NCI-H345 treated with DMSO at 0.1 percent for 48 hours (cell line): Measurements from ENCODE around the gene KIT.
"Not testable (repeated sequence)": the region's sequence is repeated elsewhere in the genome, so short reads cannot be mapped to it uniquely, and the experiment has no call there.

Source experiments
- DNase-seq: peaks from one replicate; lab custom pipeline; 2025; ENCODE audit not compliant: unreplicated experiment; lab: John Stamatoyannopoulos, UW

The KIT gene

DNA sequence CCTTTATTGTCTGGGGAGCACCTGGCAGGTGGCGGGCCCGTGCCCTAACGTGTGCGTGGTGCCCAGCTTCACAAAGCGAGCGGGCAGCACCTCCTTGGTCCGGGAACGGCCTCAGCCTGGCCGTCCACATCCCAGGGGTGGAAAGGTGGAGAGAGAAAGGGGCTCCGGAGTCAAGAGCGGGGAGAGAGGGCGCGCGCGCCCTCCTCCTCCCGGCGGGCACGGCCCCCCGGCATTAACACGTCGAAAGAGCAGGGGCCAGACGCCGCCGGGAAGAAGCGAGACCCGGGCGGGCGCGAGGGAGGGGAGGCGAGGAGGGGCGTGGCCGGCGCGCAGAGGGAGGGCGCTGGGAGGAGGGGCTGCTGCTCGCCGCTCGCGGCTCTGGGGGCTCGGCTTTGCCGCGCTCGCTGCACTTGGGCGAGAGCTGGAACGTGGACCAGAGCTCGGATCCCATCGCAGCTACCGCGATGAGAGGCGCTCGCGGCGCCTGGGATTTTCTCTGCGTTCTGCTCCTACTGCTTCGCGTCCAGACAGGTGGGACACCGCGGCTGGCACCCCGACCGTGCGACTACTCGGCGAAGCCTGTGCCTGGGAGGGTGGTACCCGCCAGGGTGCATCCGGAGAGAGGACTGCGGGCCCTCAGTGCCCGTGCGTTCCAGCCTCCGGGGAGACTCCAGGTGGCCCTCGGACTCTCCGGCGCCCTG lies at the start of gene KIT:
Gene KIT, plus strand, starts transcription at position 407 of the 701 bp plus-strand sequence. Its CDS starts 58 bp downstream, at position 465.
- DNase-seq: peak; percentile 64

DNA sequence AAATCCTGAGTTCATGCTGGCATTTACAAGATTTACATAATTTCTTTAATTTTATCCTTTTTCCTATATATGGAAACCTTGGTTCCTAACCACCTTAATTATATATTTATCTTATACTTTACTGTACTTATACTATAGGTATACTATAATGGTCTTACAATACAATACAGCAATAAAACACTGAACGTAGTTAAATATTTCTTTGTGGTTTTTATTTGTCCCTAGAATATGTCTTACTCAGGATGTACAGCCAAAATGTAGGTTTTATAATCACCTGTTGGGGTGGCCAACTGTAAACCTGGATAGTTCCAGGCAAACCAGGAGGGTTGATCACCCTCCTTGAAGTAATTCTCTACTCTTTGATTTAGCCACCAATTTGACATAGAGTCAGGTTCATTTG lies 48.4 kb upstream of the KIT start:
- no peak for DNase-seq

DNA sequence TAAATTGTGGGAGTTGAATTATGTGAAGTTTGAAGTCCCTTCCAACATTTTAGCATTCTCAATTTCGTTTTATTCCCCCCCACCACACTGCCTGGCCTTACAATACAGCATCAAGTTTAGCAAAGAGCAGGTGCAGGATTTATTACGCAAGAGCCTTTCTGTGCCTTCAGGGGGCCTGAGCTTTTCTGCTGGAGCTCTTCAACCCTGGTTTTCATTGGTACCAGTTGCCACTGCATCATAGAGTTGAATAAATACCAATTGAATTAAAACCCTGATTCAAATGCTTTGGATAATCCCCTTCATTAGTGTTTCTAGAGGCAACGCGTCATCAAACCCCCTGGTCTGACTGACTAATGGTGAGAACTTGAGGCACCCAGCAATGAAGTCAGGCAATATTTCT lies 43.6 kb upstream of the KIT start:
- DNase-seq: peak; percentile 52

DNA sequence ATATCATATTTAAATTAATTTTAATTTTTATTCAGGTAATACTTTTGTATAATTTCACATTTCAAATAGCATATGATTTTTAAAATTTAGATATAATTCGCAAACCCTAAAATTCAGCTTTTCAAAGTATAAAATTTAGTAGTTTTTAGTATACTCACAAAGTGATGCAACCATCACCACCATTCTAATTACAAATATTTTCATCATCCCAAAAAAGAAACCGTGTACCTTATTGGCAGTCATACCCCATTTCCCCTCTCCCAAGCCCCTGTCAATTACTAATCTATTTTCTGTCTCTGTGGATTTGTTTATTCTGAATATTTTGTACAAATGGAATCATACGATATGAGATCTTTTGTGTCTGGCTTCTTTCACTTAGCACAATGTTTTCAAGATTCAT lies 37.0 kb upstream of the KIT start:
- no peak for DNase-seq

DNA sequence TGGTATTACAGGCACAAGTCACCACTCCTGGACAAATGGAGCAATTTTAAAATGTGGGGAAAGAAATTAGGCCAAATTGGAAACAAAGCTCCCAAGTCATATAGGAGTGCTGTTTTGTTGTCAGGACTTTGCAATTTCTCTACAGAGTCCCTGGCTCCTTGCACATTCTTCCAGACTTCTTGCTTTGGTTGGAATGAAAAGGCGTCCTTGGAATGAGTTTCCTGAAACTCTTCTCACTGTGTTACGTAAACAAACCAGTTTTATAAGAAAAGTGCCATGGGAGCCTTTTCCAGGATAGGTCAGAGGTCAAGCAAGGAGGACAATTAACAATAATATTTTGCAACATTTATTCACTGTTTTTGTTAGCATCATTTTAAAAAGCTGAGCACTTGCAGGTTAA lies 32.4 kb upstream of the KIT start:
- no peak for DNase-seq

DNA sequence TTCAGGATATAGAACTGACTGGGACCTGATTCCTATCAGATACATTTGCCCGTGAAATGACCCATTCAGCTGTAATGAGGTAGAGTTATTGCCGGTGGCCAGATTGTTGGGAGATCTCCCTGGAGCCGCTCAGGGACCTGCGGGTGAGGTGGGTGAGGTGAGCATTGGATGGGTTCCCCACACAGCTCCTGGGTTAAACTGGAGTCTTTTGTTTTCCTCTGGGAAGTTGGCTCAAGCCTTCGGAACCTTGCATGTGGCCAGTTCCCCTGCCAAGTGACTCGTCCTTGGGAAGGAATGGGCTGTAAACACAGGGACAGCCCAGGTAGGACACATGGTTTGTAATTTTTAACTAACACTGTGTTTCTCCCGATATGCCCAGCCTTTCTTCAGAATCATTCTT lies 31.6 kb upstream of the KIT start:
- DNase-seq: no peak

DNA sequence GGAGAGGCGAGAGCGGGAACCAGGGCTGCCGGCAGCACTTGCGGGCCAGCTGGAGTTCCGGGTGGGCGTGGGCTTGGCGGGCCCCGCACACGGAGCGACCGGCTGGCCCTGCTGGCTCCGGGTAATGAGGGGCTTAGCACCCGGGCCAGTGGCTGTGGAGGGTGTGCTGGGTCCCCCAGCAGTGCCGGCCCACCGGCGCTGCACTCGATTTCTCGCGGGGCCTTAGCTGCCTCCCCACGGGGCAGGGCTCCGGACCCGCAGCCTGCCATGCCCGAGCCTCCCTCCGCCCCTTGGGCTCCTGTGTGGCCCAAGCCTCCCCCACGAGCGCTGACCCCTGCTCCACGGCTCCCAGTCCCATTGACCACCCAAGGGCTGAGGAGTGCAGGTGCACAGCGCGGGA lies 25.2 kb upstream of the KIT start:
- no peak for DNase-seq

DNA sequence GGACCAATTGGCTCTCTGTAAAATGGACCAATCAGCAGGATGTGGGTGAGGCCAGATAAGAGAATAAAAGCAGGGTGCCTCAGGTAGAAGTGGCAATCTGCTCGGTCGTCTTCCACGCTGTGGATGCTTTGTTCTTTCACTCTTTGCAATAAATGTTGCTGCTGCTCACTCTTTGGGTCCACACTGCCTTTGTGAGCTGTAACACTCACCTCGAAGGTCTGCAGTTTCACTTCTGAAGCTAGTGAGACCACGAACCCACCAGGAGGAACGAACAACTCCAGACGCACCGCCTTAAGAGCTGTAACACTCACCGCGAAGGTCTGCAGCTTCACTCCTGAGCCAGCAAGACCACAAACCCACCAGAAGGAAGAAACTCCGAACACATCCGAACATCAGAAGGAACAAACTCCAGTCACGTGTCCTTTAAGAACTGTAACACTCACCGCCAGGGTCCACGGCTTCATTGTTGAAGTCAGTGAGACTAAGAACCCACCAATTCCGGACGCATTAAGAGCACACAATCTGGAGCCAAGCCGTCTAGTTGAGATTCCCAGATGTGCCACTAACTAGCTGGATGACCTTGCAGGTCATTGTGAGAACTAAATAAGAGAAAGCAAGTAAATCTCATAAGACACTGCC lies 24.5 kb upstream of the KIT start:
- not testable (repeated sequence) for DNase-seq

DNA sequence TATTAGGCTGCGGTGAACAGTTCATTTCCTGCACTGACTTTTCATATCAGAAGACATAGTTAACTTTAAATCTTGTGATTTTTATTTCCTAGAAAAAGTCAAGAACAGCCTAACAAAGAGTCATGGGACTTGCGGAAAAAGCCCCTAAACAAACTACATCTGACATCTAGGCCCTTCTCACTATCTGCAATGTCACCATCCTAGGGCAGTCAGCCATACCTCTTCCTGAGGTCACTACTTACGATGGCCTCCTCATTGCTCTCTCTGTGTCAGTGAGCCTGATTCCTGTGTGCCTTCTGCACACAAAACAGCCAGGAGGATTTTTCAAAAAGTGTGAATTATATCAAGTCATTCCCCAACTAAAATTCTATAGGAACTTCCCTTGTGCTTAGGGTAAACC lies 22.4 kb upstream of the KIT start:
- DNase-seq: no peak

DNA sequence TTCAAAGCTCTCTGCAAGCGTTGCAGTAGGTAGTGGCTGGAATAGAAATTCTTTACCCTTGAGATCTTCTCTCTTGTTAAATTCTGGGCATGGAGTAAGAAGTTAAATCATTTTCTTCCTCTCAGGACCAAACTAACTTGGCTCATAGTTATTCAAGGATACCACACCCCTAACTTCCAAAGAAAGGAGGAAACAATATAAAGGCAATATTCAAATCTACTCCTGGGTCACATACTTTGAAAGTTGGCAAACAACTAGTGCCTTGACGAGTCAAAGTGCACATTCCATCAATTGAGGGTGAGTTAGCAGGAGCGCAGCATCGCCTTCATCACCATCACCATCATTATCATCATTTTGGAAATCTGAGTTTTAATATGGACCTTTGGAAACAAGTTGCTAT lies 20.4 kb upstream of the KIT start:
- DNase-seq: no peak

DNA sequence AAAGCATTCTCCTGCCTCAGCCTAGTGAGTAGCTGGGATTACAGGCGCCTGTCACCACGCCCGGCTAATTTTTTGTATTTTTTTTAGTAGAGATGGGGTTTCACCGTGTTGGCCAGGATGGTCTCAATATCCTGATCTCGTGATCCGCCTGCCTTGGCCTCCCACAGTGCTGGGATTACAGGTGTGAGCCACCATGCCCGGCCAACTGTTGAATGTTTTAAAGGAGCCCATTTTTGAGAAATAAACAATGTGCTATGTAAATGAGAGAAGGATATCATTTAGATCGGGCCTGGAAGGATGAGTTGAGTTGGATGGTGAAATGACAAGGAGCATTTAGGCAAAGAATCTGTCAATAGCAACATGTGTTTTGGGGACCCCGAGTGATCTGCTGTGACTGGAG lies 16.7 kb upstream of the KIT start:
- DNase-seq: not testable (repeated sequence)

DNA sequence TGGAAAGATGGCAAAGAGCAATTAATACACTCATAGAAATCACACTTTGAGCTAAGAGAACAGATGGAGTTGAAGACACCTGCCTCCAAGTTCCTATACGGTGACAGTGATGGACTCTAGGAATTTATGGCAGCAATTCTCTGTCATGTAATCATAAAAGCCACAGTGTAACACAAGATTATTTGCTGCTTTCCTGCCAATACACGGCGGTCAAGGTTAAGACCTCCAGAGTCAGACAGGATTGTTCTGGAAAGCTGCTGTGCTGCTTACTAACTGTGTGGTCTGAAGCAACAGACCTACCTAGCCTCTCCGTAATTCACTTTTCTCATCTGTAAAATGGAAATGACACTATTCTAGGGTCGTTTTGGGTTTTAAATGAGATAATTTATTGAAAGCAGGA lies 14.6 kb upstream of the KIT start:
- DNase-seq: no peak

DNA sequence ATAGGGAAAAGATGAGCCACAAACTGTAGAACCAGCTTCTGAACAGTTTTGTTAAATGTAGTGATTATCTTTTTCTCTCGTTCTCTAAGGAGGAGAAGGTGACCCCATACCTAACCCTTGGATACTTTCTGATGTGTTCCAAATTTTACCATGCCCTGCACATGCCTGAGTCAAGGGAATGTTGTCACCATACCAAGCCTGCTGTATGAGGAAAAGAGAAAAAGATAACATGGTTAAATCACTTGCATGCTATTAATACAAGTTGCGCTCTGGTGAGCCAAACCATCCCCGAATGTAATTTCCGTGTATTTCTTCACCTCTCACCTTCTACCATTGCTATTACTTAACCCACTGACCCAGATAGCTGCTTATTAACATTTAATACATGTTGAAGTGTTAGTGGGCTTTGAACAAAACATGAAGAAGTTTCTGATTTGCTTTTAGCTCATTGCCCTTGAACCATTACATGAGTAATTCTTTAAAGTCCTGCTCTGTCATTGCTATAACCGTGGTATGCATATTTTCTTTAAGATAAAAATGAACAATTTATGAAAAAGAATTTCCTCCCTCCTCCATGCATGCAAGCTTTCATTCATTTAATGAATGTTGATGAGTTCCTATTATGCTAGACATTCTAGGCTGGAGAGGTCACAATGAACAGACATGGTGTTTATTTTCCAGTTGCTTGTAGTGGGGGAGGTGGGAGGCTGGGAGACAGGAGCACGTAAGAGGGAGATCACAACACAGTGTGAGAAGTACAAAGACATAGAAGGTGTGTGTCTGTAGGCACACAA lies 13.6 kb upstream of the KIT start:
- DNase-seq: no peak

DNA sequence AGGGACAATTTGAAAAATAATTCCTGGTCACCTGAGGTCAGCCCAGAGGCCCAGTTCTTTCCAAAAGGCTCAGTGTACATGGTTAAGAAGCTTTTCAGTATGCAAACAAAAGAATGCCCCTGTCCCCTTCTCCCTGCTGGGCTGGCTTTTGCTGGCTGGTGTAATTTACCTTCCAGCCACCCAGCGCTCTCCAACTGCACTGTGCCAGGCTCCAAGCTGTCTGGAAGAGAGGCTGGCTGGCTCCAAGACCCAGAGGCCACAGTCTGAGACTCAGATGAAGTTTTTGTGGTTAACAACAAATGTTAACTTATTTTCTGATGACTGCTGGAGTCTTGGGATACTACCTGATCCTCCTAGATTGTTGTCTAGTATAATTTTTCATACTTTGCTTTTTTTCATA lies 11.9 kb upstream of the KIT start:
- no peak for DNase-seq

DNA sequence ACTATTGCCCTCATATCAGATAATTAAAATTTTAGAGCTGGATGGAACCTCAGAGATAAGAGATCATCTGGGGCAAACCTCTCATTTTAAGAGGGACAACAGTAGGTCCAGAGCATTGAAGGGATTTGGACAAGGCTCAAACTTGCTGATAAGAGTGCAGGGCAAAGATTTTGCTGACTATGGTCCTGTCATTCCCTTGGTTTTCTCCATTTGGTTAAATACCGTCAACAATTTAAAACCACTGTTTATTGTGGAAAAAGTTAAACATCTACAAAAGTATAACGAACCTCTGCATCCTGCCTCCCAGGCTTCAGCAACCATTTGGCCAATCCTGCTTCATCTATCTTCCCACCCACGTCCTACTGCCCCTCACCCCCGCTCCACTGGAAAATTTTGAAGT lies 10.7 kb upstream of the KIT start:
- DNase-seq: no peak

DNA sequence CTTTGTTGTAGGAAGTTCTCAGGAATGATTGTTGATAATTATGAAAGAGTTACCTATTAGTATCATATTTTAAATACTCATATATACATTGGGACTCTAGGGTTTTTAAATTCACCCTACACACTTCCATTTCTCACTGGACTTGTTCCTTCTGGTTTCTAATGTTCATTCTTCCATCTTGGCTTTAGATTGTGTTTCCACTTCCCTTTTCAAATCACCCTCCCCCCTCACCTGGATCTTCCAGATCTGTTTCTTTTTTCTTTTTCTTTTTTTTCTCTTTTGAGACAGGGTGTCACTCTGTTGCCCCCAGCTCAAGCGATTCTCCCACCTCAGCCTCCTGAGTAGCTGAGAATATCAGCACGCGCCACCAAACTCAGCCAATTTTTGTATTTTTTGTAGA lies 6.7 kb upstream of the KIT start:
- DNase-seq: no peak

DNA sequence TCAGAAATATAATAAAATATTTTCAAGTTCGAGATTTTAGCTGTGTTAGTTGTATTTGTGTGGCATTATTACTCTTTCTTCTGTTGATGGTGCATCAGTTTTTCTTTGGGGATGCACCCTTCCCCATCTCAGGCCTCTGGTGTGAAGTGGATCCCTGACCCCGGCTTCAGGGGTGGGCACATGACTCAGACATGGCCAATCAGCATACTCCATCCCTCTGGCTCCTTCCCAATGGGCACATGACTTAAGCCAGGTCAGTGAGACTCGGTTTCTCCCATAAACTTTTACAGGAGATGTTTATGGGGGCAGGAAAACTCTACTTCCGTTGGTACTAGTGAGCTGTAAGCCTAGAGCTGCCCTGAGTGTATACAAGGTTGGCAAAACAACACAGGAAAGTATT lies 3.0 kb upstream of the KIT start:
- no peak for DNase-seq

DNA sequence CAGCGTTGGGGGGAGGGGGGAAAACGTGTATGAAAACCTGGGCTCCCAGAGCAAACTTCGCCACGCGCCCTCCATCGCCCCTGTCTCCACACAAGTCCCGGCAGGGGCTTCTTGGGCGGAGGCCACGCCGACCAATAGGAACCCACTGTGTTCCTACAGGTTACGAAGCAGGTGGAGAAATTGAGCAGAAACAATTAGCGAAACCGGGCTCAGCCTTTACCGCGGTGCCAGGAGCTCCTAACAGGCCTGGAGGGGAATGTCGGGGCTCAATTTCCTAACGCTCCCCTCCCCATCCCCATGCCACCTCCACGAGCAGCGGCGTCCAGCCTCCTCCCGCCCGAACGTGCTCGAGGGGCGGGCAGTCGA lies 589 bp upstream of the KIT start:
- DNase-seq: peak; percentile 57

DNA sequence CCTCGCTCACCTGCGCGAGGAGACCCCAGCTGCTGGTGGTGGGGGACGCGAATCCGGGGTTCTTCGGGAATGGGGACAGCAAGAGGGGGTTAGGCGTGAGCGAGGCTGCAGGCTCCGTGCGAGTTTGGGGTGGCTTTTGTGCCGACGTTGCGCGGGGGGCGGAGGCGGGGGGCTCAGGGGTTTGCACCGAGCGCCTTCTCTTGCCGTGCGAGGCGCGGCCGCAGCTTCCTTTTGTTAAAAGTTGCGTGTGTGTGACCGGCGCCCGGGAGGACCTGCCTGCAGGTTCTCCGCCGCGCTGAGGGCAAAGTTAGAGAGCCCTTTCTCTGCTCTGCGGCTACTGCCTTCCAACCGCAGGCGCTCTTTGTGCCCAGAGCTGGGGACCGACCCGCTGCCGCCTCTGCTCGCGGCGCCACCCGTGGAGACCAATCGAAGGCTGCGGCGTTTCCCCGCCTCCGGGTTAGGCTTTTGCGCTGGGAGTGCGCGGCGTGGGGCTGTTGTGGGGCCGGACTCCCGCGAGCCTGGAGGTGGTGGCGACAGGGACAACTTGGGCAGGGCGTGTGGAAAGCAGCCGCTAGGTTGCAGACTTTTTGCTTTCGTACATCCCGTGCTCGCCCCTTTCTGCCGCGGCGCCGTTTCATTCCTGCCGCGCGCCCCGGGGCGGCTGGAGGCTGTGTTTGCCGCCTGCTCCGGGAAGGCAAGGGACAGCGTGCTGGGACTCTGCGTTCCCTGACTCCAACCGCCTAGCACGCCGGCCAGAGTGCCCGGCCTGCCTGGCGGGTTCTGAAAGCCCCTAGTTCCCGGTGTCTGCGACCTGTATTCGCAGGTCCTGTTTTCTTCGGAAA lies 716 bp downstream of the KIT start:
- DNase-seq: no peak

DNA sequence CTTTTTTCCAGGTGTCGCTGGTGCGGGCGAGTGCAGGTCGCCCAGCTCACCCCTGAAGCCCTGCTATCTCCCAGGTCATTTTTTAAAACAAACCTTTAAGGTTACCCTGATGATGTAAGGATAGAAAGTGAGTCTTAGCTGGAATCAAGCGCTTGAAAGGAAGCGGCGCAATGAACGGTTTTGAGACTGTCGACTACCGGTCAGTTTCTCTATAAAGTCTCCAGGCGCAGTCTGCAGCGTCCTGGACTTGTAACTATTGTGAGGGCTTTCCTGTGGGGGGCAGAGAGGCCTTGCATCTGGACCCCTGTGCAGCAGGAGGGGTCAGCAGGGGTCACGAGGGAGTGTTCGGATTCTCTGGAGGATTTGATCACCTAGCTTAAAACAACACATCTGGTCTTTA lies 1.6 kb downstream of the KIT start:
- no peak for DNase-seq

DNA sequence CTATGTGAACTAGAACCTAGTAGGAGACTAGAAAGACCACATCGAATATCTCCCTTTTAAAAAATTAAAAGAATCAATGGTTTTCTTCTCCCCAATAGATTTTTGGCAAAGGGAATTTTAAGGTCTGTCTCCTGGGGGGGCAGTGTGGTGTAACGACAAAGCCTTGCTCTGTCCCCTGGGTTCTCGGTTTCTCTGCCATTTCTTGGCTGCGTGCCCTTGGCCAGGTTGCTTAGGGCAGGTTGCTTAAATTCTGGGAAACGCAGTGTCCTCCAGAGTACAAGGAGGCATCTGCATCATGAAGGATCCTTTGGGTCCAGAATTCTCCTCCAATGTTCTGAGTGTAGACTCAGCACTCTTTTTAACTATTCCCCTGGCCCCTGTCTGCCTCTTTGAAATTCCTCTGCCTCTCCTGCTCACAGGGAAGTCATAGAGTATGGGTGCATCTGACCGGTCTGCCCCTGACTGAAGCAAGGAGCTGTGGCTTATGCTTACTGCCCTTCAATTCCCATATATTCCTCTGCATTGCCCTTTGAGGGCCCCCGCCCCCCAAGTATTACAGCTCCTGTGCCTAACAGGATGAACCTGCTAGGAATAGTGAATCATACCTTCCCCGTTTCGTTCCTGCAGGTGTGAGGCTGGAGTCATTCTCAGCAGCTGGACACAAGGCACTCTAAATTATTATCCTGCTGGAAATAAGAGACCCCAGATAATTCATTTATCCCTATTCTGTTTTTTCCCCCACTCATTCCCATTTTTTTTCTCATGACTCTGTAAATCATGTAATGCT lies 2.2 kb downstream of the KIT start:
- DNase-seq: no peak
